ENCODE results near the gene ULK4.

ULK4 gene

DNA sequence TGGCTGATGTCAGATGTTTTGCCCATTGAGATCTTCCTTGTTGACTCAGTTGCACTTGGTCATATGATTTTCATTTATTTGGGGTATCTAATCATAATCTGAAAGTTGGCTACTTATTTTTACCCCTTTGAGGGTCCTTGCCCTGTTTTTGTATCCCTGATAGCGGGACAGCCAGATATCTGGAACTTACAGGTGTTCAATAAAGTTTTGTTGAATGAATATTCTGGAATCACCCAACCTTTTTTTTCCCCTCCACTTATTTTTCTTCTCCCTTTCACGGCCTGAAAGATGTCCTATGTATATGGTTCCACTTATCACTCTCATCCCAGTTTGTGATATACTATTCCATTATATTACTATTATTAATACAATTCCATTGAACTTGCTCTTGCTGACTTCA lies 749.8 kb downstream of the ULK4 start:
- no peaks in the 10 kb centered on the region for H3K9me2 ChIP-seq (replicated peaks; ENCODE audit: insufficient read depth, low read length)
- H3K79me2 ChIP-seq (ENCODE audit: insufficient read depth, low read length), result peaks cover 100% of the 10 kb centered on the region
- no peak overlapping the region for H3K4me2 ChIP-seq (ENCODE audit: low read depth, low read length, poor library complexity, severe bottlenecking)
- peaks cover 79% of the 10 kb centered on the region for H4K20me1 ChIP-seq (ENCODE audit: low read depth, low read length)
- no peaks in the 10 kb centered on the region for H3K9me3 ChIP-seq (ENCODE audit: insufficient read depth, low read length)
- no peak overlapping the region for H3K27ac ChIP-seq (ENCODE audit: low read depth, low read length)
- peaks cover 4% of the 10 kb centered on the region; the same call in 1 of the 2 replicates for H3F3A ChIP-seq (ENCODE audit: insufficient read depth)
- no peak overlapping the region for H3K9ac ChIP-seq (ENCODE audit: low read length)
- H3K27me3 ChIP-seq (ENCODE audit: low read length), result no peaks in the 10 kb centered on the region
- no peak overlapping the region for H2AFZ ChIP-seq (ENCODE audit: low read depth, low read length, severe bottlenecking)
- TF ChIP-seq EZH2phosphoT487 (conservative IDR thresholded peaks at IDR 0.05; ENCODE audit: low read length), result no peak
- TF ChIP-seq, protein P1, sequence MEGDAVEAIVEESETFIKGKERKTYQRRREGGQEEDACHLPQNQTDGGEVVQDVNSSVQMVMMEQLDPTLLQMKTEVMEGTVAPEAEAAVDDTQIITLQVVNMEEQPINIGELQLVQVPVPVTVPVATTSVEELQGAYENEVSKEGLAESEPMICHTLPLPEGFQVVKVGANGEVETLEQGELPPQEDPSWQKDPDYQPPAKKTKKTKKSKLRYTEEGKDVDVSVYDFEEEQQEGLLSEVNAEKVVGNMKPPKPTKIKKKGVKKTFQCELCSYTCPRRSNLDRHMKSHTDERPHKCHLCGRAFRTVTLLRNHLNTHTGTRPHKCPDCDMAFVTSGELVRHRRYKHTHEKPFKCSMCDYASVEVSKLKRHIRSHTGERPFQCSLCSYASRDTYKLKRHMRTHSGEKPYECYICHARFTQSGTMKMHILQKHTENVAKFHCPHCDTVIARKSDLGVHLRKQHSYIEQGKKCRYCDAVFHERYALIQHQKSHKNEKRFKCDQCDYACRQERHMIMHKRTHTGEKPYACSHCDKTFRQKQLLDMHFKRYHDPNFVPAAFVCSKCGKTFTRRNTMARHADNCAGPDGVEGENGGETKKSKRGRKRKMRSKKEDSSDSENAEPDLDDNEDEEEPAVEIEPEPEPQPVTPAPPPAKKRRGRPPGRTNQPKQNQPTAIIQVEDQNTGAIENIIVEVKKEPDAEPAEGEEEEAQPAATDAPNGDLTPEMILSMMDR (IDR thresholded peaks at IDR 0.05; ENCODE audit: insufficient read depth, low read length, poor library complexity, severe bottlenecking), result no peak
- H3K4me3 ChIP-seq (ENCODE audit: insufficient read depth, low read length, poor library complexity, severe bottlenecking), result no peak overlapping the region
- no peaks in the 10 kb centered on the region for H3K36me3 ChIP-seq (ENCODE audit: low read length)

DNA sequence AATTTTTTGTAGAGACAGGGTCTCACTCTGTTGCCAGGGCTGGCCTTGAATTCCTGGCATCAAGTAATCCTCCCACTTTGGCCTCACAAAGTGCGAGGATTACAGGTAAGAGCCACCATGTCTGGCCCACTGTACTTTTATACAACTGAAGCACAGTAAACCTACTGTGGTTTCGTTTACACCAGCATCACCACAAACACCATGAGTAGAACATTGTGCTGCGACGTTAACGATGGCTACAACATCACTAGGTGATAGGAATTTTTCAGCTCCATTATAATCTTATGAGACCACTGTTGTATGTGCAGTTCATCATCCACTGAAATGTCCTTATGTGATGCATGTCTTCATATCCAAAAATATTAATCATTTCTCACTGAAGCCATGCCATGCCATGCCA lies 750.9 kb downstream of the ULK4 start:
- H3K27me3 ChIP-seq (ENCODE audit: low read length), result no peaks in the 10 kb centered on the region
- H3K9me3 ChIP-seq (ENCODE audit: insufficient read depth, low read length), result no peaks in the 10 kb centered on the region
- no peaks in the 10 kb centered on the region for H3K36me3 ChIP-seq (ENCODE audit: low read length)
- no peak overlapping the region for H2AFZ ChIP-seq (ENCODE audit: low read depth, low read length, severe bottlenecking)
- peaks cover 100% of the 10 kb centered on the region for H3K79me2 ChIP-seq (ENCODE audit: insufficient read depth, low read length)
- no peaks in the 10 kb centered on the region for H3K9me2 ChIP-seq (replicated peaks; ENCODE audit: insufficient read depth, low read length)
- H3K4me3 ChIP-seq (ENCODE audit: insufficient read depth, low read length, poor library complexity, severe bottlenecking), result no peak overlapping the region
- H3K9ac ChIP-seq (ENCODE audit: low read length), result no peak overlapping the region
- peaks cover under 1% of the 10 kb centered on the region; the same call in 1 of the 2 replicates for H3F3A ChIP-seq (ENCODE audit: insufficient read depth)
- TF ChIP-seq, protein P1 (IDR thresholded peaks at IDR 0.05; ENCODE audit: insufficient read depth, low read length, poor library complexity, severe bottlenecking), result no peak
- TF ChIP-seq EZH2phosphoT487 (conservative IDR thresholded peaks at IDR 0.05; ENCODE audit: low read length), result no peak
- H3K27ac ChIP-seq (ENCODE audit: low read depth, low read length), result no peak overlapping the region
- H3K4me2 ChIP-seq (ENCODE audit: low read depth, low read length, poor library complexity, severe bottlenecking), result no peak overlapping the region
- H4K20me1 ChIP-seq (ENCODE audit: low read depth, low read length), result peaks cover 79% of the 10 kb centered on the region

DNA sequence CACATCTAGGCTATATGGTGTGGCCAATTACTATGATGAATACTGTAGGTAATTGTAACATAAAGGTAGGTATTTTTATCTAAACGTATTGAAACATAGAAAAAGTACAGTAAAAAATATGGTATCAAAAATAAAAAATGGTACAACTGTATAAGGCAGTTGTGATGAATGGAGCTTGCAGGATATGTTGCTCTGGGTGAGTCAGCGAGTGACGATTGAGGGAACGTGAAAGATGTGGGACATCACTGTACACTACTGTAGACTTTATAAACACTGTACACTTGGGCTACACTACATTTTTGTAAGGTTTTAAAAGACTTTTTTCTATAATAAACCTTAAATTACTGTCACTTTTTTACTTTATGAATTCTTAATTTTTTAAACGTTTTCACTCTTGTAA lies 752.3 kb downstream of the ULK4 start:
- Histone ChIP-seq H3K9ac (ENCODE audit: low read length) (no peak overlapping the region), H3K36me3 (ENCODE audit: low read length) (no peaks in the 10 kb centered on the region), H3K79me2 (ENCODE audit: insufficient read depth, low read length) (peaks cover 100% of the 10 kb centered on the region), H3F3A (ENCODE audit: insufficient read depth) (no peaks in the 10 kb centered on the region), H3K4me2 (ENCODE audit: low read depth, low read length, poor library complexity, severe bottlenecking) (no peak overlapping the region), H2AFZ (ENCODE audit: low read depth, low read length, severe bottlenecking) (no peak overlapping the region), H3K9me2 (replicated peaks; ENCODE audit: insufficient read depth, low read length) (no peaks in the 10 kb centered on the region), H3K27me3 (ENCODE audit: low read length) (no peaks in the 10 kb centered on the region), H3K27ac (ENCODE audit: low read depth, low read length) (no peak overlapping the region), H3K9me3 (ENCODE audit: insufficient read depth, low read length) (no peaks in the 10 kb centered on the region), H4K20me1 (ENCODE audit: low read depth, low read length) (peaks cover 81% of the 10 kb centered on the region), H3K4me3 (ENCODE audit: insufficient read depth, low read length, poor library complexity, severe bottlenecking) (no peak overlapping the region)
- TF ChIP-seq, protein P1 (IDR thresholded peaks at IDR 0.05; ENCODE audit: insufficient read depth, low read length, poor library complexity, severe bottlenecking), result no peak
- TF ChIP-seq EZH2phosphoT487 (conservative IDR thresholded peaks at IDR 0.05; ENCODE audit: low read length), result no peak

Data from SU-DHL-6 (cell line).